Posterior vena cava (tissue), 2 donors: Measurements from ENCODE around the gene DNAAF5. TPM values are rescaled to one million over a fixed set of nuclear protein-coding genes. Genes with fewer than 3 reads are reported as not detected.

Experiments used
- DNase-seq: peaks from one replicate; pipeline ENCODE4 v3.0.0-alpha.2; 2020; ENCODE audit warnings: low spot score
- intact Hi-C, 2 donors: fragments of 100-400 bp; cut with DNase I; formaldehyde crosslinking; loops; one replicate each; pipeline versions ENCODE4 v1.14.1 to v1.14.2; 2022 to 2023
- total RNA-seq, 2 donors: library from RNA; stranded (reverse); fragmentation: NEBNext Ultra II Directional; extraction: Animal tissue kit (Norgen Biotek cat#: 25700); gene quantifications; one replicate each; pipeline ENCODE4 v1.2.1, GENCODE V29; 2021
- donor health status: DM: yes; HTN: yes; CAD: no.
- donor health status: DM: yes; HTN: yes; CAD: no.

The DNAAF5 gene
- total RNA-seq, 2 donors from 2014 or later: 12.6 to 16.9 TPM

DNA sequence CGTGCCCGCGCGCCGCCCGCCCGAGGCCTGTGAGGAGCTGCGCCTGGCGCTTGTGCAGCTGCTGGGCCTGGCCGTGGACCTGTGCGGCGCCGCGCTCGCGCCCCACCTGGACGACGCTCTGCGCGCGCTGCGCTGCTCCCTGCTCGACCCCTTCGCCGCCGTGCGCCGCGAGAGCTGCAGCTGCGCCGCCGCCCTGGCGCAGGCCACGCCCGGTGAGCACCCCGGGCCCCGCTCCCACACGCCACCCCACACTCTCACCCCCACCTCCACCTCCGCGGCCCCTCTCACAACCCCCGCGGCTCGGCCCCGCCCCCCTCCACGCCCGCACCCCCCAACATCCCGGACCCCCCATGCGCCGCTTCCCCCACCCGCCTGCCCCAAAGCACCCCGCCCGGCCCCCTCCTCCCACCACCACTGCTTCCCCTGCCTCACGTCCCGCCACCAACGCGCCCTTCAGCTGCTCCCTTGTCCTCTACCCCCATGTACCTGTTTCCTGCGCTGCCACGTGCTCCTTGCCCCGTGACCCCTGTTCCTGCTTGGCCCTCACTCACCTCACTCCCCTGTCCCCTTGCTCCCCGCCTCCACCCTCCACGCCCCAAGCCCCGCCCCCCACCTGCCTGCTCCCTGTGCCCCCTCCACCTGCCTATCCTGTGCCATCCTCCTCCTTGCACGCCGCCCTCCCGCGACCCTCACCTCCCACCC, 756 bp downstream of the DNAAF5 start, which contains the start of gene PRKAR1B:
Gene PRKAR1B (minus strand): TSS at position 178 of the 702 bp plus-strand sequence. CDS start 15,776 bp downstream, outside the sequence.
- DNase-seq: peak; percentile 75
- intact Hi-C loops: no loop called here

DNA sequence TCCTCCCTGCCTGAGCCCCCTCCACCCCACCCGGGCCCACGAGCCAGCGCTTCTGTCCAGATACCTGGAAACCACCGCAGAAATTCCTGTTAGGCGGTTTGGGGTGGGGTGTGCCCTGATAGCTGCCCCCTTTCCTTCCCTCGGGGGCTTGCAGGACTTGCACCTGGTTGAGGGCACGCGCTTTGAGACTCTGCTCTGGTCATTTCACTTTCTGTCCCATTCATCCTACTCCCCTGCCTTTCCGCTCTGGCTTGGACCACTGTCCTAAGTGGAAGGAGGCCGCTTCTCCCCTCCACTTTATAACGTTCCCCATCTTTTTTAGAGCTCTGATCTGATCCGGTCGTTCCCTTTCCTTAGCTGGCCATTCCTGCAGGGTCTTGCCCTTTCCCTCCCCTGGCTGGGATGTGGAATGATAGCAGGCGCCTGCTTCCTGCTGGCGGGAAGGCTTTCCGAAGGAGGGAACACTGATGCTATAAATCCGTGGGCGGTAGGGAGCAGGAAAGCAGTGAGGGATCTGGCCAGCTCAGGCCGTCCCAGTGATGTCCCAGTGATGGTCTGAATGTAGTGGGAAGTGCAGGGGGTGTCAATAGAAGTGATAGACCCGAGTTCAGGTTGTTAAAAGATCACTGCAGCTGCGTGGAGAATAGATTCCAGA, 1.4 kb downstream of the DNAAF5 start:
- DNase-seq: peak; percentile 64
- intact Hi-C loops: no loop called here

DNA sequence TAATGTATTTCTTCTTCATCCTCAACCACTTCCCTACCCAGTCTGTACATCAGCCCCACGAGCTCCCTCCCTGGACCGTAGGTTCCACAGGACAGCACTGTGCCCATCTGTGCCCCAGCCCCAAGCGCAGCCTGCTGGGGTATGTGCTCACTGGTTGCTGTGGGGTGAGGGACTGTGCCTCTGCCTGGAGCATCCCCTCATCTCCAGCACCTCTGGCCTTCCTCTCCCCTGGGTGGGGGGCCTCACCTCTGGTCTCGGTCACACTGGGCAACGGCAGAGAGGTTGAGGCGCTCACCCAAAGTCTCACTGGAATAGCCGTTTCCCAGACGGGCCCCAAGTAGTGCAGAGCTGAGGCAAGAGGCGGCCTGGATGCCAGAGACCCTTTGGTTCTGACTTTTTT, 2.1 kb downstream of the DNAAF5 start:
- peak; percentile 58 for DNase-seq
- intact Hi-C loops: no loop called here

DNA sequence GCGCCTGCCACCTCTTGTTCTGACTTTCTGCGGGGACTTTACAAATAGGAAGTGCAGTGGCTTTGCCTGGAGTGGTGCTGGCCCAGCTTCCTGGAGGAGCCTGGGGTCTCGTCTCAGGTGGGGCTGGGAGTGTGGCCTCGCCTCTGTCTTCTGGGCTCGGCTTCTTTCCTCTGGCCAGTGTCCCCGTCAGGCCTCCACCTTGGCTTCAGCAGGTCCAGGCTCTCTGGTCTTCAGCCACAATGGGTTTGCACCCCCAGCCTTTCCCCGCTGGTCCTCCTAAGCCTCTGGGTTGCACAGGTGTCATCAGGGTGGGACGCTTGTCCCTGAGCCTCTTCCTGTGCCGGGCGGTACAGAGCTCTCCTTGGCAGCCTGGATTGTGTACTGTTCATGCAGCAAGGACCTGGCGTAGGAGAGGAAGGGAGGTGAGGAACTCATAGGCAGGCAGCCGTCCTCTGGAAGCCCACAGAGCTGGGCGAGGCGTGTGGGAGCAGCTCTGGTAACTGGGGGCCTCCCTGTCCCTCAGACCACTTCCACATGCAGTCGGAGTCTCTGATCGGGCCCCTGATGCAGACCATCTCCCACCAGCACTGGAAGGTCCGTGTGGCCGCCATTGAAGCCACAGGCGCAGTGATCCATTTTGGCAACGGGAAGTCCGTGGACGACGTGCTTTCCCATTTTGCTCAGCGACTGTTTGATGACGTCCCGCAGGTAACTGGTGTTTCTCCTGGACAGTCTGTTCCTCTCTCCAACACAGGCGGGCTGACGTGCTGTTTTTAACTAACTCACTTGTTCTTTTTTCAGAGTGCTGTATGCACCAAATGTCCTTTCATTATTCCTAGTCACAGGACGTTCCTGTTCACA, 2.9 kb downstream of the DNAAF5 start:
- DNase-seq: peak; percentile 53
- intact Hi-C loops: no loop called here

DNA sequence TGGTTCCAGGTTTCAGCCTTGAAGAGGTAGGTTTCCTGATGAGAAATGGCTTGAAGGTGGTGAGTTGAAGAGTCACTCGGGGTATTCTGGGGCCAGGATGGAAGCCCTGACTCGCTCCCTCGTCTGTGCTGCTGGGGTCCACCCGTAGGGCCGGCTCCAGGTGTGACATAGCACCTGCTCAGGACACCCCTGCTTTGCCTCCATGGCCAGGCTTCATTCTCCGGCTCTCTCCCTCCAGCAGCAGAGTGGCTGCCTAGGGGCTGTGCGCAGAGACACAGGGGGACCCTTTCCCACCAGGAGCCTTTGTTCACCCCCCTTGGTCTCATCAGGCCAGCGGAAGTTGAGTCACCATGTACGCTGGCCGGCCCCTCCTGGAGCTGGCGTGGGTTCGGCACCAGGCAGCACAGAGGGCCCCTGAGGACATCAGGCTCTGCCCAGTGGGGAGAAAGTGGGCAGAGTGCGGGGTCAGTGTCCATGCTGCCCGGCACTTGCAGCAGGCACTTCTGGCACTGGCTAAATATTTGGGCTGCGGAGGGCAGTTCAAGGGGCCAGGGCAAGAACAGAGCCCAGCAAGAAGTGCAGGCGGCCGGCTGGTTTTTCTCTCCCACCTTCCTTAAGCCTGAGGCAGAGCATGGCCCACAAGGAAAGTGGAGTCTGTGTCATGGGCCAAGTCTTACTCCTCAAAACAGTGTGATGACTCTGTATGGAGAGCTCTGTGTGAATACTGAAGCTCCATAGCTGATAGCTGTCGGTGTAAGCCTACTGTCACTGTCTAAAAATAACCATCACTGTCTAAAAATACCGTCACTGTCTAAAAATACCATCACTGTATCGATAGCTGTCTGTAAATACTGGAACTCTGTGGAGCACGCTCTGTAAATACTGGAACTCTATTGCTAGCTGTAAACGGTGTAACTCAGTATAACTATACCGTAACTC, 4.3 kb downstream of the DNAAF5 start:
- intact Hi-C loops: no loop called here
- DNase-seq: peak; percentile 63

DNA sequence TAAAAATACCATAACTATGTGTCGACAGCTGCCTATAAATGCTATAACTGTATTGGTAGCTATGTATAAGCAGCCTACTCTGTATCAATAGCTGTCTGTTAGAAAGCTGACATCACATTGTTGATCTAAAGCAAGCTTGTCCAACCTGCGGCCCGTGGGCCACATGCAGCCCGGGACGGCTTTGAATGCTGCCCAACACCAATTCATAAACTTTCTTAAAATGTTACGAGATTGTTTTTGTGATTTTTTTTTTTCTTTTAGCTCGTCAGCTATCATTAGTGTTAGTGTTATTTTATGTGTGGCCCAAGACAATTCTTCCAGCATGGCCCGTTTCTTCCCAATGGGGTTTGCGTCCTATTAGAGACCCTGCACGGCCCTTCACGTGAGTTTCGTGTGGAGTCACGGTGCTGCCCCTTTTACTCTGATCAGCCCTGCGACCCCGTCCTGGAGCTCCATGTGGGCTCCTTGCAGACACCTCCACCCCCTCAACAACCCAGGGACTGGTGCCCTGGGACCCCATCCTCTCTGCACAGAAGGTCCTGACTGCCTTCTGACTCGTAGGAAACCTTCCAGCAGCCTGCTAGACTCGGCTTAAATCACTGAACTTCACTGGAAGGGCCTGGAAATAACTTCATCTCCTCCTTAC, 5.1 kb downstream of the DNAAF5 start:
- DNase-seq: peak; percentile 63
- intact Hi-C loops: no loop called here

DNA sequence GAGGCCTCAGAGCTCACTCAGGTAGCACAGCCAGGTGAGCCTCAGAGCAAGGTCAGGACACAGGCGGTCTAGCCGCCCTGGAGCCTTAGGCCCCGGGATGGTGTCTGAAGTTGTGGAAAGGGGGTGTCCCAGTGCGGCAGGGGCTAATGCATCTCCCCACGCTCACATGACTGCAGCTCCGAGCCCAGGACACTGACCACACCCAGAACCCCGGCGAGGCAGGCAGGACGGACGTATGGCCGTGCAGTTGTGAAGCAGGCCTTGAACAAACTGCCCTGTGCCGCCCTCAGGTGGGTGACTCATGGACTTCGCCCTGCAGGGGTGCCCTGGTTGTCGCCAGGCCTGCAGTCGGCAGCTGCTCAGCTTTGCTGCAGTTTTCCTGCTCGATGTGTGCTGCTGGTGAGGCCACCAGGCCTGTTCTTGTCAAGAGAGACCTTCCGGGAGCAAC, 5.6 kb downstream of the DNAAF5 start:
- intact Hi-C loops: no loop called here
- DNase-seq: peak; percentile 55

DNA sequence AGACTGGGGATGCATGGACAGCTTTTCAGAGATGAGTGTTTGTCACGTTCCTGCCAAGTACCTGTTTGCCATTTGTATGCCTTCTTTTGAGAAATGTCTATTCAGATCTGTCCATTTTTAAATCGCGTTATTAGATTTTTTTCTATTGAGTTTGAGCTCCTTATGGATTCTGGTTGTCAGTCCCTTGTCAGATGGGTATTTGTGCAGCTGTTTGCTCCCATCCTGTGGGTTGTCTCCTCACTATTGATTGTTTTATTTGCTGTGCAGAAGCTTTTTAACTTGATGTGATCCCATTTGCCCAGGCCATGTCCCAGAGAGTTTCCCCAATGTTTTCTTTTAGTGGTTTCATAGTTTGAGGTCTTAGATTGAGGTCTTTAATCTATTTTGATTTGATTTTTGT, 6.1 kb downstream of the DNAAF5 start:
- intact Hi-C loops: no loop called here
- DNase-seq: no peak

DNA sequence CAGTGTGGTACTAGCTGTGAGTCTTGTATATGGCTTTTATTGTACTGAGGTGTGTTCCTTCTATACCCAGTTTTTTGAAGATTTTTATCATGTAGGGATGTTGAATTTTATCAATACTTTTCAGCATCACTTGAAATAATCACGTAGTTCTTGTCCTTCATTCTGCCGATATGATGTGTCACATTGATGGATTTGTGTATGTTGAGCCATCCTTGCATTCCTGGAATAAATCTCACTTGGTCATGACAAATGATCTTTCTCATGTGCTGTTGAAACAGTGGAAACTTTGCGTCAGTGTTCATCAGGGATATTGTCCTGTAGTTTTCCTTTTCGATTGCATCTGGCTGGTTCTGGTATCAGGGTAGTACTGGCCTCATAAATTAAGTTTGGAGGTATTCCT, 7.7 kb downstream of the DNAAF5 start:
- intact Hi-C loops: no loop called here
- DNase-seq: no peak

DNA sequence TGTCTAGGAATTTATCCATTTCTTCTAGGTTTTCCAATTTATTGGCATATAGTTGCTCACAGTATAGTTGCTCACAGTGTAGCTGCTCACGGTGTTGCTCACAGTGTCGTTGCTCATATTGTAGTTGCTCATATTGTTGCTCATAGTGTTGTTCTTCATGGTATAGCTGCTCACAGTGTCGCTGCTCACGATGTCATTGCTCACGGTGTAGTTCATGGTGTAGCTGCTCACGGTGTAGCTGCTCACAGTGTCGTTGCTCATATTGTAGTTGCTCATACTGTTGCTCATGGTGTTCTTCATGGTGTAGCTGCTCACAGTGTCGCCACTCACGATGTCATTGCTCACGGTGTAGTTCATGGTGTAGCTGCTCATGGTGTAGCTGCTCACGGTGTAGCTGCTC, 8.3 kb downstream of the DNAAF5 start:
- DNase-seq: peak; percentile 22
- intact Hi-C loops: no loop called here

DNA sequence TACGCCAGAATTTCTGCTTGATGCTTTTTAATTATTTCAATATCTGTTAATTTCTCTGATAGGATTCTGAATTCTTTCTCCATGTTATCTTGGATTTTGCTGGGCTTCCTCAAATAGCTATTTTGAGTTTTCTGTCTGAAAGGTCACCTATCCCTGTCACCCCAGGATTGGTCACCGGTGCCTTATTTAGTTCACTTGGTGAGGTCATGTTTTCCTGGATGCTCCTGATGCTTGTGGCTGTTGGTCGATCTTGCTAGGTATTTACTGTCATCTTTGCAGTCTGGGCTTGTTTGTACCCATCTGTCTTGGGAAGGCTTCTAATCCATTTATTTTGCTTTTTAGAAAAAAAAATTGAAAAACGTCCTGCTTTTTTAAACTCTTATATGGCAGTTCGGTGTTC, 11.7 kb downstream of the DNAAF5 start:
- peak; percentile 8 for DNase-seq
- intact Hi-C loops: no loop called here

DNA sequence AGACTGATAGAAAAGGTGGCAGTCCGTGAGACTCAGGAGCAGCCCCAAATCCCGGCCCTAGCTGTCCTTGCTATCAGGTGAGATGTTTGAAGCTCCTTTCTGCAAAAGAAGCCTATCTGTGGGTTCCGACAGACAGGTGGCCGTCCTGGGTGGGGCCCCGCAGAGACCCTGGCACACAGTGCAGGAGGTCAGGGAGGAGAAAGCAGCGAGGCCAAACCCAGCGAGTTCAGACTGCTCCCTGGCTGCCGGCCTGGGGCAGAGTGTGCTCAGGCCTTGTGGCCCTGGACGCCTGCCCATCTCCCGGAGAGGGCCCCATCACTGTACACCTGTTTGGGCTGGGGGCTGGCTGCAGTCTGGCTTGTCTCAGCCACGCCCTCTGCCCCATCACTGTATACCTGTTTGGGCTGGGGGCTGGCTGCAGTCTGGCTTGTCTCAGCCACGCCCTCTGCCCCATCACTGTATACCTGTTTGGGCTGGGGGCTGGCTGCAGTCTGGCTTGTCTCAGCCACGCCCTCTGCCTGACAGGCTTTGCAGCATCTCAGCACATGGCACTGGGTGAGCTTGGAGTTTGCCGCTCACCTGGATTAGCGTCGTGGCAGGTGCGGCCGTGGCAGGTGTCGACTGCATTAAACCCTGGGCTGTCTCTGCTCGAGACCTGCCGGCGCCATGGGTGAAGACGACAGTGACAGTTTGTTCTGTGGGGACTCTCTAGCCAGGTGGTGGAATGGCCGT, 12.4 kb downstream of the DNAAF5 start:
- peak; percentile 78 for DNase-seq

DNA sequence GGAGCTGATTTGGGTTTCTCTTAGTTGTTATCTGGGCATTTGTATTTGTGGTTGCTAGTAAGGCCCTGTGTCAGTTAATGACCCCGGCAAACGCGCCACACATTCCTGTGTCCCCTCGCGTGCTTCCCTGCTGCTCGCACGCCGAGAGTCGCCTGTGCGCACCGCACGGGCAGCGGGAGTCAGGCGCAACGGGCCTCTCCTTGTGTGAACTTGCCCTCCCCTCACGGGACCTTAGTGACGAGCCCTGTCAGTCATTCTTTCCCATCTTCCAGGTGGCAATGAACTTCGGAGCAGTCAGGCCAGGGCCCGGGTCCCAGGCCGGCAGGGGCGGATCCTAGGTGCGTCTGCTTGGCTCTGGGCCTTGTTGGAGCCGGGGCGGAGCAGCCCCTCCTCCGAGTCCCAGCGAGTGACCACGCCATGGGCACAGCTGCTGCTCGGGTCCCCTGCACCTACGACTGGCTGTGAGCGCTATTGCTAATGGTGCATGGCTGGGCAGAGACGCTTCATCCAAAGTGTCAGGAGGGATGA, 13.0 kb downstream of the DNAAF5 start:
- DNase-seq: peak; percentile 71
- intact Hi-C loops: no loop called here

More for the DNA sequence above, 12.4 kb downstream of the DNAAF5 start:
- intact Hi-C loops: no loop called here

DNA sequence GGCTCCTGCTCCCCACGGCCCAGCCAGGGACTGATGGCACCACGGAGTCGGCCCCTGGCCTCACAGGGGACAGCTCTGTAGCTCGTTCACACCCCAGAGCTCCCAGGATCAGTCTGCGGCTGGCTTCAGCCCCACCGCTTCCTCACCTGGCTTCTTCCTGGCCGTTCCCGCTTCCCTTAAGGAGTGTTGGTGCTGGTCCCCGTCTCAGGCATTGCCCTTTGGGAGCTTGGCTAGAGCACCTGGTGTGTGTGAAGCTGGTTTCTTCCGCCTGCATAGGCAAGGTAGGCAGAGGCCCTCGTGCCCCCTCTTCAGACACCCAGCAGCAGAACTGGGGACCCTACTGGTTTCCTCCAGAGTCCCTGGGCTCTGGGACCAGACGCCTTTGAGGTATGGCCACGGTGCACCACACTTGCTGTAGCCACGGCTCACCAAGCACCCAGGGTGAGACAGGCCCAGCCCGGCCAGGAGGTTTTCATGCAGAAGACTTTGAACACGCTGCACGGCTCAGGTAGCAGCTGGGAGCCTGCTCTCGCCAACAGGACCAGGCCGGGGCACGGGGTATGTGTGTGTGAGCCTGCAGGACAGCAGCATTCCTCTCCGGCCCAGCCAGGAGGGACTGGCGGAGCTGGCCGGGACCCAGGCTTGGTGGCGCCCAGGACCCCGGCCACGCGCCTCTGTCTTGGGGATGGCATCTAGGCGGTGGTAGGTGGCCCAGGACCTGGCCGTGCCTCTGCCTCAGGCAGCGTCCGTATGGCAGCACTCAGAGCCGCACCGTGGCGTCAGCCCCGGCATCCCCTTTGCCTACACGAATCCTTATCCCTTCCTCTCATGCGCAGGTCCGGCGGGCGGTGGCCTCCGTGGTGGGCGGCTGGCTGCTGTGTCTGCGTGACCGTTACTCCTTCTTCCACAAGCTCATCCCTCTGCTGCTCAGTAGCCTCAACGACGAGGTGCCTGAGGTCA, 13.8 kb downstream of the DNAAF5 start:
- intact Hi-C loops: no loop called here
- peak; percentile 73 for DNase-seq

DNA sequence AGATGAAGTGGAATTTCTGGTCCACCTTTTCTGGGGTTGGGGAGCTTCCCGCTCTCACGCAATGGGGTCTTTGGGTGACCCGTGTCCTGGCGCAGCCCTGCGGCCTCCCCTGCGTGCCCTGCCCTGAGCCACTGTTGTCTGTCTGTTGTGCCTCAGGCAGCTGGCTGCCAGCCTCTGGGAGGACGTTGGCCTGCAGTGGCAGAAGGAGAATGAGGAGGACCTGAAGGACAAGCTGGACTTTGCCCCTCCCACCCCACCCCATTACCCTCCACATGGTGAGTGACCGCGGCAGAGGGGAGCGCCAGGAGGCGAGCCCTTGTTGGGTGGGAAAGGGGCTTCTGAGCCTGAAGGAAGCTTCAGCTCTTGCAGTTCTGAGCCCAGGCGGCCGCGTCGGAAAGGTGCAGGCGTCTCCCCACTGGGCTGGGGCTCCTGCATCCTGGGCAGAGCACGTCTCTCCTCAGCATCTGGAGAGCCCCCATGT, 14.7 kb downstream of the DNAAF5 start:
- peak; percentile 70 for DNase-seq
- intact Hi-C loops: no loop called here

DNA sequence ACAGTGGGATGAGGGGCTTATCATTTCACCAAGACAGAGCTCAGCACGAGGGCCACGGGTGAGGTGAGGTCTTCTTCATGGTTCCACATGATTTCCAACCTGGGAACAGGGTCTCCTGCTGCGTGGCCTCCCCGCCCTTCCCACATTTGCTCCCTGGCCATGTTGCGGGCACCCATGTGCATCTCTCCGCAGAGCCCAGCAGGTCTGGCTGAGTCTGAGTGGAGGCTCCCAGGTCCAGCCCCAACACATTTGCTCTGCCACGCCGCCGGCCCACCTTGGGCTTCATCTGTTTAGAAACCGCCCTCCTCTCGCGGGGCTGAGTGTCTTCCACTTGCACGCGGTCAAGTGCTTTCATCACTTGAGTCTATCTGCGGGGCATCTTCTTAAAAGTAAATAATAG, 15.4 kb downstream of the DNAAF5 start:
- intact Hi-C loops: no loop called here

More for the DNA sequence above, 15.4 kb downstream of the DNAAF5 start:
- DNase-seq: peak; percentile 52
